ENCODE results near the gene AQP3.

GRCh38 chr9:33403941-33404787 lies 43.2 kb downstream of the AQP3 start:
- TF ChIP-seq EZH2phosphoT487 (IDR thresholded peaks at IDR 0.05; ENCODE audit: borderline replicate concordance) (no peak), MAX (IDR thresholded peaks at IDR 0.05) (no peak), CTCF (IDR thresholded peaks at IDR 0.05 in 2 of 3, conservative IDR thresholded peaks at IDR 0.05 in 1 of 3; ENCODE audit: borderline replicate concordance in 1 of 3, insufficient read depth in 1 of 3, low read depth in 2 of 3, low read length in 2 of 3) (no peak), POLR2A (IDR thresholded peaks at IDR 0.05; ENCODE audit: borderline replicate concordance, extremely low read depth, insufficient read depth, insufficient read length) (no peak), TCF7L2 (IDR thresholded peaks at IDR 0.05; ENCODE audit: borderline replicate concordance, extremely low read depth, insufficient read depth, insufficient read length) (no peak), ATF3 (IDR thresholded peaks at IDR 0.05) (no peak)
